GM21723 (cell line): ENCODE results near the gene SIGMAR1.

Source experiments
- ATAC-seq: cut with Tn5 transposase; IDR thresholded peaks from one replicate; pipeline ENCODE4 v1.9.1; 2021; ENCODE audit warnings: mild to moderate bottlenecking, moderate library complexity; ENCODE audit not compliant: unreplicated experiment

Gene SIGMAR1

GRCh38 chr9:34633166-34633565, 4.4 kb downstream of the SIGMAR1 start:
- no peak for ATAC-seq

- ATAC-seq: no peak
Measured at GRCh38 chr9:34630402-34631154, 7.0 kb downstream of the SIGMAR1 start.

- no peak for ATAC-seq
Measured at GRCh38 chr9:34629491-34629808, 8.1 kb downstream of the SIGMAR1 start.

- ATAC-seq: no peak
Measured at GRCh38 chr9:34628656-34629490, 8.7 kb downstream of the SIGMAR1 start, which contains the start of gene ARID3C. TSS of gene ARID3C (minus strand) at chr9:34629066. CDS start at chr9:34628014, 1,052 bp downstream.

- ATAC-seq: no peak
Measured at GRCh38 chr9:34627716-34628655, 9.6 kb downstream of the SIGMAR1 start.

GRCh38 chr9:34625186-34625486, 12.5 kb downstream of the SIGMAR1 start:
- ATAC-seq: no peak

- ATAC-seq: no peak
Measured at GRCh38 chr9:34624475-34625185, 13.0 kb downstream of the SIGMAR1 start.

- ATAC-seq: no peak
Measured at GRCh38 chr9:34623374-34624235, 14.0 kb downstream of the SIGMAR1 start.

- peak; percentile 99 for ATAC-seq
Measured at GRCh38 chr9:34620061-34620994, 17.3 kb downstream of the SIGMAR1 start, which contains the start of gene DCTN3. TSS of gene DCTN3 (minus strand) at chr9:34620495. CDS start at chr9:34620464, 31 bp downstream.

- ATAC-seq: no peak
Measured at GRCh38 chr9:34615132-34615531, 22.5 kb downstream of the SIGMAR1 start.

- peak; percentile 49 for ATAC-seq
Measured at GRCh38 chr9:34612788-34613390, 24.7 kb downstream of the SIGMAR1 start.

- peak; percentile 93 for ATAC-seq
Measured at GRCh38 chr9:34611811-34612787, 25.5 kb downstream of the SIGMAR1 start, which contains the start of gene RPP25L. TSS of gene RPP25L (minus strand) at chr9:34612097. CDS start at chr9:34611296, 801 bp downstream.

- ATAC-seq: peak; percentile 15
Measured at GRCh38 chr9:34611251-34611810, 26.3 kb downstream of the SIGMAR1 start.

GRCh38 chr9:34610434-34611206, 27.0 kb downstream of the SIGMAR1 start:
- ATAC-seq: no peak

GRCh38 chr9:34607331-34607730, 30.3 kb downstream of the SIGMAR1 start:
- ATAC-seq: no peak

GRCh38 chr9:34606905-34607304, 30.7 kb downstream of the SIGMAR1 start:
- ATAC-seq: no peak
